Heart right ventricle (tissue), 16 donors: ENCODE measurements around the gene NADSYN1. TPM values are rescaled to one million over a fixed set of nuclear protein-coding genes. Genes with fewer than 3 reads are reported as not detected.

Source experiments
- ATAC-seq, 8 donors: fragments of 200-7000 bp; cut with Tn5 transposase; one replicate each; pipeline ENCODE4 v1.9.1; 2020; ENCODE audit warnings: mild to moderate bottlenecking in 8 of 8, moderate library complexity in 8 of 8, moderate number of reproducible peaks in 1 of 8
- DNase-seq, 2 donors: peaks; one replicate each; pipeline ENCODE4 v3.0.0-alpha.2; 2020
- H3K27ac ChIP-seq, 10 donors: fragments of 200-600 bp; sonication (generic) in 2 of 10; one replicate each; pipeline versions ENCODE4 v1.5.0 to v1.8.0; 2020 to 2022; ENCODE audit warnings: mild to moderate bottlenecking in 3 of 10
- H3K27me3 ChIP-seq, 7 donors: fragments of 200-600 bp; one replicate each; pipeline ENCODE4 v1.8.0; 2021 to 2022; ENCODE audit warnings: mild to moderate bottlenecking in 2 of 7
- H3K36me3 ChIP-seq, 9 donors: fragments of 200-600 bp; sonication (generic) in 1 of 9; one replicate each; pipeline versions ENCODE4 v1.5.0 to v1.8.0; 2020 to 2022; ENCODE audit warnings: mild to moderate bottlenecking in 2 of 9
- H3K4me1 ChIP-seq, 9 donors: fragments of 200-600 bp; sonication (generic) in 1 of 9; one replicate each; pipeline versions ENCODE4 v1.5.0 to v1.8.0; 2020 to 2022; ENCODE audit warnings: mild to moderate bottlenecking in 4 of 9
- H3K4me3 ChIP-seq, 10 donors: fragments of 200-600 bp; sonication (generic) in 2 of 10; one replicate each; pipeline versions ENCODE4 v1.5.0 to v1.8.0; 2020 to 2022; ENCODE audit warnings: mild to moderate bottlenecking in 7 of 10, moderate library complexity in 2 of 10
- H3K9me3 ChIP-seq, 11 donors: fragments of 200-600 bp in 10 of 11; sonication (generic) in 2 of 11; one replicate each; pipeline versions ENCODE4 v1.5.0 to v1.8.0; 2013 to 2022; ENCODE audit warnings: mild to moderate bottlenecking in 2 of 11, control low read depth in 1 of 11, moderate library complexity in 1 of 11
- CTCF ChIP-seq, 9 donors: fragments of 200-600 bp; sonication (generic) in 2 of 9; IDR thresholded peaks; one replicate each; pipeline versions ENCODE4 v1.5.0 to v1.8.0; 2021 to 2022; ENCODE audit warnings: antibody characterized with exemption in 9 of 9, mild to moderate bottlenecking in 5 of 9, moderate library complexity in 1 of 9
- WGBS, 2 donors: extraction: QIAGEN DNeasy Blood & Tissue Kit; methylation state at CpG; one replicate each; pipeline ENCODE4 v1.1.7; 2013; ENCODE audit warnings: inconsistent platforms in 1 of 2; 5-methylcytosine and 5-hydroxymethylcytosine counted together
- intact Hi-C, 10 donors: fragments of 100-400 bp; cut with DNase I; formaldehyde crosslinking; loops; one replicate each; pipeline versions ENCODE4 v1.11.1 to v1.14.2; 2022
- polyA plus RNA-seq, 2 donors: library from polyadenylated mRNA; stranded (reverse); fragments of 200-250 nt; gene quantifications; one replicate each; pipeline ENCODE4 v1.2.3, GENCODE V29; 2013
- total RNA-seq, 10 donors: library from RNA; stranded (reverse); fragmentation: NEBNext Ultra II Directional in 3 of 10; extraction: Animal tissue kit (Norgen Biotek cat#: 25700) in 3 of 10; gene quantifications; one replicate each; pipeline versions ENCODE4 v1.2.1 to v1.2.4, GENCODE V29; 2021 to 2023
- donor health status: Arrhythmogenic right ventricular cardiomyopathy.
- donor health status: ischemic (EF 13 %, LVEDD 7.1; RV severe dilation, severe dysfunction).
- donor health status: healthy with polysubstance abuse.
- donor health status: DM: no; HTN: yes; CAD: no.
- donor health status: DM: no; HTN: no; CAD: no.
- donor health status: ischemic (EF 25% LVEDD 6.9; RV normal size, moderate dysfunction).
- donor health status: ischemic (EF 25% LVEDD 5.7; RV mildly dilated, moderate dysfunction).
- donor health status: healthy.
- donor health status: DM: yes; HTN: yes; CAD: no.
- donor health status: Ischemic cardiomyopathy.
- donor health status: ischemic (EF 35%, LVEDD 5.7; RV mildly dilated, moderate dysfunction).
- donor health status: nonischemic (EF 11% LVEDD 7.7; RV severe dilation, severe dysfunction).
- donor health status: DM: yes; HTN: yes; CAD: no.
- donor health status: PGD.
- donor health status: ischemic (EF 29% LVEDD 5.4; RV normal size, mild dysfunction).
- donor health status: nonischemic (EF 23%, LVEDD 6.1; RV moderate dilation, normal function).

NADSYN1 gene
- total and polyA plus RNA-seq, 12 donors: 13.4 to 32.0 (median 16.9) TPM

GRCh38 chr11:71462726-71463125, 9.7 kb downstream of the NADSYN1 start:
- Histone ChIP-seq H3K27me3 (no peaks in the 10 kb centered on the region), H3K36me3 (peaks cover 0 to 88% (median 39%) of the 10 kb centered on the region in 9 donors), H3K4me1 (no peaks in the 10 kb centered on the region), H3K27ac (no peak overlapping the region), H3K9me3 (no peaks in the 10 kb centered on the region), H3K4me3 (no peak overlapping the region)
- ATAC-seq (no peak), DNase-seq (no peak)
- intact Hi-C loops: no loop called here
- WGBS, 2 donors: 91 to 94% methylated on average over 11 of the region's 11 CpGs
- TF ChIP-seq CTCF (IDR thresholded peaks at IDR 0.05): no peak

GRCh38 chr11:71463331-71464211, 10.6 kb downstream of the NADSYN1 start:
- Histone ChIP-seq H3K36me3 (peaks cover 0 to 85% (median 34%) of the 10 kb centered on the region in 9 donors), H3K27me3 (no peaks in the 10 kb centered on the region), H3K27ac (no peak overlapping the region), H3K9me3 (no peaks in the 10 kb centered on the region), H3K4me3 (no peak overlapping the region), H3K4me1 (no peaks in the 10 kb centered on the region)
- peak in 1 of 8 donors; percentile 28 for ATAC-seq
- 93 to 95% methylated on average over 34 of the region's 34 CpGs for WGBS, 2 donors
- no peak for TF ChIP-seq CTCF (IDR thresholded peaks at IDR 0.05)
- no peak for DNase-seq
- intact Hi-C loops: no loop called here

- no peaks in the 10 kb centered on the region for H3K27me3 ChIP-seq
- no peaks in the 10 kb centered on the region for H3K4me1 ChIP-seq
- ATAC-seq (no peak), DNase-seq (no peak)
- no peaks in the 10 kb centered on the region for H3K9me3 ChIP-seq
- H3K27ac ChIP-seq: no peak overlapping the region
- peaks cover 0 to 70% (median 21%) of the 10 kb centered on the region in 9 donors for H3K36me3 ChIP-seq
- WGBS, 2 donors: 92 to 96% methylated on average over 4 of the region's 4 CpGs
- no peak overlapping the region for H3K4me3 ChIP-seq
- intact Hi-C loops: no loop called here
- TF ChIP-seq CTCF (IDR thresholded peaks at IDR 0.05): no peak
Observed at GRCh38 chr11:71465054-71465453, 12.1 kb downstream of the NADSYN1 start.

- WGBS, 2 donors: 81 to 91% methylated on average over 9 of the region's 9 CpGs
- ATAC-seq (no peak), DNase-seq (no peak)
- Histone ChIP-seq H3K36me3 (peaks cover 0 to 62% (median 16%) of the 10 kb centered on the region in 9 donors), H3K27me3 (no peaks in the 10 kb centered on the region), H3K9me3 (no peaks in the 10 kb centered on the region), H3K4me3 (no peak overlapping the region), H3K27ac (no peak overlapping the region), H3K4me1 (no peaks in the 10 kb centered on the region)
- no peak for TF ChIP-seq CTCF (IDR thresholded peaks at IDR 0.05)
- intact Hi-C loops: no loop called here
Observed at GRCh38 chr11:71466358-71466757, 13.4 kb downstream of the NADSYN1 start.
